ENCODE results near the gene ZNF813.

- no peak for TF ChIP-seq ZNF274 (IDR thresholded peaks at IDR 0.05; ENCODE audit: low read depth, low read length)
- no peak for TF ChIP-seq SUZ12 (IDR thresholded peaks at IDR 0.05; ENCODE audit: extremely low read depth, insufficient read depth, insufficient read length)
These were observed 17.8 kb downstream of the ZNF813 start for GRCh38 chr19:53485046-53486004.

Measured in NT2/D1 (cell line).